ENCODE data around the gene GLUD1.
"Not testable (repeated sequence)": the region's sequence is repeated elsewhere in the genome, so short reads cannot be mapped to it uniquely, and the experiment has no call there.

Gene GLUD1

GRCh38 chr10:87043579-87043978, 51.1 kb downstream of the GLUD1 start:
- DNase-seq (ENCODE audit: low spot score): not testable (repeated sequence)

GRCh38 chr10:87038786-87039185, 55.9 kb downstream of the GLUD1 start:
- DNase-seq (ENCODE audit: low spot score): no peak

GRCh38 chr10:87038286-87038717, 56.3 kb downstream of the GLUD1 start:
- DNase-seq (ENCODE audit: low spot score): no peak

GRCh38 chr10:87036623-87037022, 58.0 kb downstream of the GLUD1 start:
- no peak for DNase-seq (ENCODE audit: low spot score)

- DNase-seq (ENCODE audit: low spot score): no peak
Measured at GRCh38 chr10:87030912-87031635, 63.6 kb downstream of the GLUD1 start.

- DNase-seq (ENCODE audit: low spot score): not testable (repeated sequence)
Measured at GRCh38 chr10:87030419-87030818, 64.2 kb downstream of the GLUD1 start.

GRCh38 chr10:87026747-87027508, 67.7 kb downstream of the GLUD1 start:
- not testable (repeated sequence) for DNase-seq (ENCODE audit: low spot score)

- DNase-seq (ENCODE audit: low spot score): not testable (repeated sequence)
Measured at GRCh38 chr10:87025285-87025958, 69.2 kb downstream of the GLUD1 start.

- not testable (repeated sequence) for DNase-seq (ENCODE audit: low spot score)
Measured at GRCh38 chr10:87020056-87020455, 74.6 kb downstream of the GLUD1 start, which contains the start of gene FAM25A. Gene FAM25A (plus strand): TSS chr10:87020294. CDS start chr10:87020325, 31 bp downstream.

- DNase-seq (ENCODE audit: low spot score): not testable (repeated sequence)
Measured at GRCh38 chr10:87019504-87019903, 75.1 kb downstream of the GLUD1 start.

GRCh38 chr10:87019066-87019465, 75.6 kb downstream of the GLUD1 start:
- DNase-seq (ENCODE audit: low spot score): not testable (repeated sequence)

GRCh38 chr10:87018127-87018526, 76.5 kb downstream of the GLUD1 start:
- DNase-seq (ENCODE audit: low spot score): not testable (repeated sequence)

- DNase-seq (ENCODE audit: low spot score): not testable (repeated sequence)
Measured at GRCh38 chr10:87014986-87015716, 79.5 kb downstream of the GLUD1 start.

GRCh38 chr10:87013528-87013927, 81.1 kb downstream of the GLUD1 start:
- not testable (repeated sequence) for DNase-seq (ENCODE audit: low spot score)

GRCh38 chr10:87009134-87009696, 85.4 kb downstream of the GLUD1 start:
- not testable (repeated sequence) for DNase-seq (ENCODE audit: low spot score)

GRCh38 chr10:87008303-87008702, 86.3 kb downstream of the GLUD1 start:
- not testable (repeated sequence) for DNase-seq (ENCODE audit: low spot score)

GRCh38 chr10:87007674-87008073, 87.0 kb downstream of the GLUD1 start:
- not testable (repeated sequence) for DNase-seq (ENCODE audit: low spot score)

- DNase-seq (ENCODE audit: low spot score): not testable (repeated sequence)
Measured at GRCh38 chr10:87007124-87007523, 87.5 kb downstream of the GLUD1 start.

- DNase-seq (ENCODE audit: low spot score): no peak
Measured at GRCh38 chr10:87000491-87000890, 94.2 kb downstream of the GLUD1 start.
